ENCODE measurements around the gene PCDHGA6.

GRCh38 chr5:141369994-141370848 is 3.5 kb upstream of the PCDHGA6 start, which contains the start of gene PCDHGB3:
- TF ChIP-seq CTCF (IDR thresholded peaks at IDR 0.05) (no peak), EZH2phosphoT487 (IDR thresholded peaks at IDR 0.05) (no peak)

All from neural progenitor cell (in vitro differentiated cells).